Activated B cell treated with CpG ODN at 0.5 μM for 24 hours (primary cell): ENCODE data around the gene TCF7L1. TPM values are rescaled to one million over a fixed set of nuclear protein-coding genes. Genes with fewer than 3 reads are reported as not detected.

ENCODE experiments used
- ATAC-seq: fragments of 200-7000 bp; cut with Tn5 transposase; one replicate; pipeline ENCODE4 v1.10.0; 2021; ENCODE audit warnings: low read depth, mild to moderate bottlenecking, moderate library complexity
- CTCF ChIA-PET: fragments of 350-600 bp; sonication (Branson Sonifier 250); formaldehyde crosslinking; loops from one replicate; lab custom pipeline; 2021; ENCODE audit warnings: antibody characterized with exemption; lab: Charles Lee
- POLR2A ChIA-PET: fragments of 350-600 bp; sonication (Branson Sonifier 250); formaldehyde crosslinking; loops from one replicate; lab custom pipeline; 2021; ENCODE audit warnings: antibody characterized with exemption; lab: Charles Lee
- DNase-seq: peaks from one replicate; pipeline ENCODE4 v3.0.0; 2022
- H3K27ac Mint-ChIP-seq: one replicate; pipeline ENCODE4 v1.8.0; 2020; ENCODE audit warnings: mixed read lengths
- H3K27me3 Mint-ChIP-seq: one replicate; pipeline ENCODE4 v1.8.0; 2021; ENCODE audit warnings: mixed read lengths
- H3K36me3 Mint-ChIP-seq: one replicate; pipeline ENCODE4 v1.8.0; 2021; ENCODE audit warnings: low read depth, mixed read lengths
- H3K4me1 Mint-ChIP-seq: one replicate; pipeline ENCODE4 v1.8.0; 2021; ENCODE audit warnings: mixed read lengths
- H3K4me3 Mint-ChIP-seq: one replicate; pipeline ENCODE4 v1.8.0; 2020; ENCODE audit warnings: mild to moderate bottlenecking, mixed read lengths
- H3K9me3 Mint-ChIP-seq: one replicate; pipeline ENCODE4 v1.8.0; 2020; ENCODE audit warnings: mixed read lengths
- intact Hi-C: fragments of 100-400 bp; cut with micrococcal nuclease; formaldehyde crosslinking; loops from one replicate; pipeline ENCODE4 v1.15.1; 2024
- total RNA-seq: library from RNA; stranded (reverse); gene quantifications from 2 replicates; pipeline ENCODE4 v1.2.3, GENCODE V29; 2022
- TF ChIP-seq, protein P1 (sequence below): fragments of 200-600 bp; IDR thresholded peaks from one replicate; pipeline ENCODE4 v1.8.0; 2022; ENCODE audit warnings: antibody characterized with exemption, mild to moderate bottlenecking

The TCF7L1 gene
- total RNA-seq, 1 donor from 2014 or later: 0.07 TPM

DNA sequence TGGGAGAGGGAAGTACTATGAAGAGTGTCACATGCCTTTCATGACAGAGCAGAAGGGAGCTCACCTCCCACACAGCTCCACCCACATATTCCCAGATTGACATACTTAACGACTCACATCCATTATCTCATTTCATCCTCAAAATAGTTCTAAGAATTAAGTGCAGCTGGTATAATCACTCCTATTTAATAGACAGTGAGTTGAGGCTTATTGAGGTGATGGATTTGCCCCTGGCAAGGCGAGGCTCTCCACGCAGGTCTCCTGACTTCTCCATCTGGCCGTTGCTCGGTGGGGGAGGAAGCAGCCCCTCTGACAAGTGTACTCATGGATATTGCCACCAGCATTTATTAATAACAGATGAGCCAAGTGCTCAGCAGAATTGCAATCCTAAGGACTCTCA, 113.2 kb downstream of the TCF7L1 start:
- Mint-ChIP-seq H3K4me3 (no peak overlapping the region), H3K27me3 (peaks cover 20% of the 10 kb centered on the region), H3K4me1 (no peaks in the 10 kb centered on the region), H3K27ac (no peak overlapping the region), H3K9me3 (no peaks in the 10 kb centered on the region), H3K36me3 (no peaks in the 10 kb centered on the region)
- ATAC-seq: no peak
- TF ChIP-seq, protein P1, sequence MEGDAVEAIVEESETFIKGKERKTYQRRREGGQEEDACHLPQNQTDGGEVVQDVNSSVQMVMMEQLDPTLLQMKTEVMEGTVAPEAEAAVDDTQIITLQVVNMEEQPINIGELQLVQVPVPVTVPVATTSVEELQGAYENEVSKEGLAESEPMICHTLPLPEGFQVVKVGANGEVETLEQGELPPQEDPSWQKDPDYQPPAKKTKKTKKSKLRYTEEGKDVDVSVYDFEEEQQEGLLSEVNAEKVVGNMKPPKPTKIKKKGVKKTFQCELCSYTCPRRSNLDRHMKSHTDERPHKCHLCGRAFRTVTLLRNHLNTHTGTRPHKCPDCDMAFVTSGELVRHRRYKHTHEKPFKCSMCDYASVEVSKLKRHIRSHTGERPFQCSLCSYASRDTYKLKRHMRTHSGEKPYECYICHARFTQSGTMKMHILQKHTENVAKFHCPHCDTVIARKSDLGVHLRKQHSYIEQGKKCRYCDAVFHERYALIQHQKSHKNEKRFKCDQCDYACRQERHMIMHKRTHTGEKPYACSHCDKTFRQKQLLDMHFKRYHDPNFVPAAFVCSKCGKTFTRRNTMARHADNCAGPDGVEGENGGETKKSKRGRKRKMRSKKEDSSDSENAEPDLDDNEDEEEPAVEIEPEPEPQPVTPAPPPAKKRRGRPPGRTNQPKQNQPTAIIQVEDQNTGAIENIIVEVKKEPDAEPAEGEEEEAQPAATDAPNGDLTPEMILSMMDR: no peak
- CTCF ChIA-PET: no interaction called here
- POLR2A ChIA-PET: interaction anchor here (0.6 kb wide), 1 partner anchor 166 kb away, joined by 3 read pairs; no protein-coding TSS in a partner anchor
- DNase-seq: no peak
- intact Hi-C loops: no loop called here

DNA sequence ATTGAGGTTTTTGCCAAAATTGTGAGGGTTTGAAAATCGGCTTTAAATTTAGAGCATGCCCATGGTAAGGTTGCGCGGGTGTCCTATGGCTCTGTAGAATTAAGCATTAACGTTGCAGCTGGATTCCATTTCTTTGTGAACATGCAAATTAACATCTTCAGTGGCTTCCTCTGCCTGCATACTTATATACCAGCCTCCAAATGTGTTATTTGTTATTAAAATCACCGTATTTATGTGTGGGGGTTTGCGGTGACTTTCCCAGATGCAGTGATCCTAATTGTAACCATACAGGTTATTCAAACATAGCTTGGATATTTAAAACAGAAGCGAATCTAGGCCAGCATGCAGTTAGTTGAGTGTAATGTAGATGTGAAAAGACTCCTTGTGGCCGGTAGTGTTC, 114.4 kb downstream of the TCF7L1 start:
- intact Hi-C loops: no loop called here
- H3K9me3 Mint-ChIP-seq: no peaks in the 10 kb centered on the region
- H3K27ac Mint-ChIP-seq: no peak overlapping the region
- H3K27me3 Mint-ChIP-seq: peaks cover 18% of the 10 kb centered on the region
- ChIA-PET CTCF (interaction anchor here (1.0 kb wide), 1 partner anchor 19 kb away, joined by 4 read pairs; no protein-coding TSS in a partner anchor), POLR2A (no interaction called here)
- H3K4me3 Mint-ChIP-seq: no peak overlapping the region
- DNase-seq: no peak
- TF ChIP-seq, protein P1: no peak
- H3K4me1 Mint-ChIP-seq: no peaks in the 10 kb centered on the region
- H3K36me3 Mint-ChIP-seq: no peaks in the 10 kb centered on the region
- no peak for ATAC-seq

DNA sequence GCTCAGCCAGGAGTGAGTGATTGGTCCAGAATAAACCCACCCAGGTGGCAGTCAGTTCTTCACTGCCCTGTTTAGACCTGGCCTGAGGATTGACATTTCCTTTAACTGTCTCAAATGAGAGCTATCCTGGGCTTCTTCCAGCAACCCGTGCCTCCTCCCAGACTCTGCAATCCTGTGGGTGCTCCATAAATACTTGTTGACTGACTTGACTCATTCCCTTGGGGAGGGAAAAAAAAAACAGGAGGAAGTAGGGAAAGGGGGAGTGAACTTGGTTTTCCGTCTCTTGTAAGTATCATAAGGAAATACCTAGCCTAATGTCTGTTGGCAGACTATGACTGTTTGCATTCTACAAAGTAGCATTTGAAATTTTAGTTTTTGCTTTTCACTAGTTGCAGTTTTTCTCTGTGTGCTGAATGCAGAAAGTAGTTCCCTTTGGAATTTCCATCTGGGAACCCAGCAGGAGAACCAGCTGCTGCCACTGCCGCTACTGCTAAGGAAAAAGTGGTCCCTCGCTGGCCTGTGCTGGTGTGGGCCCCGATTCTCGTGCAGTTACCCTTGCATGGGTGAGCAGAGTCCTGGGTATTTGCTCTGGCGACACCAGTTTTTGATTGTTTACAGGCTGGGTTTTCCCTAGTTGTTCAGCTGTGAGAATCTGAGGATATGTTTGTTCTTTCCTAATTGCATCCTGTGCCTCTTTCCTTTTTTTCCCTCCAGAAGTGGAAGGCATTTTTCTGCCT, 115.7 kb downstream of the TCF7L1 start:
- ChIA-PET CTCF (no interaction called here), POLR2A (no interaction called here)
- Mint-ChIP-seq H3K4me1 (no peaks in the 10 kb centered on the region), H3K4me3 (no peak overlapping the region), H3K36me3 (no peaks in the 10 kb centered on the region), H3K27me3 (peaks cover 7% of the 10 kb centered on the region), H3K9me3 (no peaks in the 10 kb centered on the region), H3K27ac (no peak overlapping the region)
- TF ChIP-seq, protein P1: no peak
- ATAC-seq (no peak), DNase-seq (no peak)
- intact Hi-C loops: no loop called here

DNA sequence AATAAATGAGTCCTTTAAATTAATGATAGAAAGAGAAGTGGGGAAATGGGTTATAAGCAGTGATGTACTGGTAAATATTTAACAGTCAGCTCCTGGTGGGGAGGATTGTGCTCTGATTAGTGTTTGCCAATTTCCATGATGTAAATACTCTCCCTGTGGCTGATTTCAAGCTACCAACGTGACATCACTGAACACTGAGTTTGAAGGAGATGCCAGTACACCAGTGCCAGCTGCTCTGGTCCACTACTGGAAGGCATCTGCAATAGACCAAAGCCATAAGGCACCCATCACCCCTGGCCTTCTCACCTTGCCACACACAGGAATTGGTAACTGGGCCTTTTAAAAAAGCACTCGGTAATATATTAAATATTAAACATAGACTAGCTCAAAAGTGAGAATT, 116.9 kb downstream of the TCF7L1 start:
- TF ChIP-seq, protein P1: no peak
- POLR2A ChIA-PET: no interaction called here
- Mint-ChIP-seq H3K36me3 (no peaks in the 10 kb centered on the region), H3K4me3 (no peak overlapping the region), H3K9me3 (no peaks in the 10 kb centered on the region), H3K4me1 (no peaks in the 10 kb centered on the region), H3K27ac (no peak overlapping the region), H3K27me3 (no peaks in the 10 kb centered on the region)
- ATAC-seq (no peak), DNase-seq (no peak)
- intact Hi-C loops: no loop called here
- CTCF ChIA-PET: no interaction called here

DNA sequence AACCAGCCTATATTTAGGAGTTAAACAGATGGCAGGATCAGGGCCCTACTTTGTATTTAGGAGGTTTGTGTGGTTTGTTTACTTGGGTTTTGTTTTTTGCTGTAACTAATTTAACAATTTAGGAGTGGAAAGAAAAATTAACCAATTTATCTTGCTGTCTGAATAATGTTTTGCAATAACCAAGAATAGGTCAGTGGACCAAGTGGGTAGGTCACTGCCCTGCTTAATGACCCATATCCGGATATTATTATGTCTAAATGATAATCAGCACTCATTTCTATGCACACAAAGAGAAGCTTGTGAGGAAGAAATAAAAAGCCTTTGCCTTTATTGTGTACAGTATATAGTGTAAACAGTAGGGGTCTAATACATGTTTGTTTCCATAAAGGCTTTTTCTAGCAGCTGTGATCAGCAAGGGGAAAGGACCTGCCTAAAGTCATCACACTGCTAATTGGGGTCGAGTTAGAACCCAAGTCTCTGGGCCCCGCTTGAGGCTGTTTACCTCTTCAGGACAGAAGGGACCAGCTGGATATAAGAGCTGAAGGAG, 118.0 kb downstream of the TCF7L1 start:
- Mint-ChIP-seq H3K36me3 (no peaks in the 10 kb centered on the region), H3K9me3 (no peaks in the 10 kb centered on the region), H3K4me3 (no peak overlapping the region), H3K27ac (no peak overlapping the region), H3K27me3 (peaks cover 4% of the 10 kb centered on the region), H3K4me1 (no peaks in the 10 kb centered on the region)
- CTCF ChIA-PET: no interaction called here
- no peak for ATAC-seq
- POLR2A ChIA-PET: no interaction called here
- DNase-seq: no peak
- intact Hi-C loops: no loop called here
- TF ChIP-seq, protein P1: no peak
